Heart right ventricle (tissue), 16 donors: ENCODE measurements around the gene SEMA3D. TPM values are rescaled to one million over a fixed set of nuclear protein-coding genes. Genes with fewer than 3 reads are reported as not detected.

ENCODE experiments used
- ATAC-seq, 8 donors: fragments of 200-7000 bp; cut with Tn5 transposase; one replicate each; pipeline ENCODE4 v1.9.1; 2020; ENCODE audit warnings: mild to moderate bottlenecking in 8 of 8, moderate library complexity in 8 of 8, moderate number of reproducible peaks in 1 of 8
- DNase-seq, 2 donors: peaks; one replicate each; pipeline ENCODE4 v3.0.0-alpha.2; 2020
- H3K27ac ChIP-seq, 10 donors: fragments of 200-600 bp; sonication (generic) in 2 of 10; one replicate each; pipeline versions ENCODE4 v1.5.0 to v1.8.0; 2020 to 2022; ENCODE audit warnings: mild to moderate bottlenecking in 3 of 10
- H3K27me3 ChIP-seq, 7 donors: fragments of 200-600 bp; one replicate each; pipeline ENCODE4 v1.8.0; 2021 to 2022; ENCODE audit warnings: mild to moderate bottlenecking in 2 of 7
- H3K36me3 ChIP-seq, 9 donors: fragments of 200-600 bp; sonication (generic) in 1 of 9; one replicate each; pipeline versions ENCODE4 v1.5.0 to v1.8.0; 2020 to 2022; ENCODE audit warnings: mild to moderate bottlenecking in 2 of 9
- H3K4me1 ChIP-seq, 9 donors: fragments of 200-600 bp; sonication (generic) in 1 of 9; one replicate each; pipeline versions ENCODE4 v1.5.0 to v1.8.0; 2020 to 2022; ENCODE audit warnings: mild to moderate bottlenecking in 4 of 9
- H3K4me3 ChIP-seq, 10 donors: fragments of 200-600 bp; sonication (generic) in 2 of 10; one replicate each; pipeline versions ENCODE4 v1.5.0 to v1.8.0; 2020 to 2022; ENCODE audit warnings: mild to moderate bottlenecking in 7 of 10, moderate library complexity in 2 of 10
- H3K9me3 ChIP-seq, 11 donors: fragments of 200-600 bp in 10 of 11; sonication (generic) in 2 of 11; one replicate each; pipeline versions ENCODE4 v1.5.0 to v1.8.0; 2013 to 2022; ENCODE audit warnings: mild to moderate bottlenecking in 2 of 11, control low read depth in 1 of 11, moderate library complexity in 1 of 11
- WGBS, 2 donors: extraction: QIAGEN DNeasy Blood & Tissue Kit; methylation state at CpG; one replicate each; pipeline ENCODE4 v1.1.7; 2013; ENCODE audit warnings: inconsistent platforms in 1 of 2; 5-methylcytosine and 5-hydroxymethylcytosine counted together
- intact Hi-C, 10 donors: fragments of 100-400 bp; cut with DNase I; formaldehyde crosslinking; loops; one replicate each; pipeline versions ENCODE4 v1.11.1 to v1.14.2; 2022
- polyA plus RNA-seq, 2 donors: library from polyadenylated mRNA; stranded (reverse); fragments of 200-250 nt; gene quantifications; one replicate each; pipeline ENCODE4 v1.2.3, GENCODE V29; 2013
- total RNA-seq, 10 donors: library from RNA; stranded (reverse); fragmentation: NEBNext Ultra II Directional in 3 of 10; extraction: Animal tissue kit (Norgen Biotek cat#: 25700) in 3 of 10; gene quantifications; one replicate each; pipeline versions ENCODE4 v1.2.1 to v1.2.4, GENCODE V29; 2021 to 2023
- TF ChIP-seq, protein P1 (sequence below), 9 donors: fragments of 200-600 bp; sonication (generic) in 2 of 9; IDR thresholded peaks; one replicate each; pipeline versions ENCODE4 v1.5.0 to v1.8.0; 2021 to 2022; ENCODE audit warnings: antibody characterized with exemption in 9 of 9, mild to moderate bottlenecking in 5 of 9, moderate library complexity in 1 of 9
- donor health status: Arrhythmogenic right ventricular cardiomyopathy.
- donor health status: ischemic (EF 13 %, LVEDD 7.1; RV severe dilation, severe dysfunction).
- donor health status: healthy with polysubstance abuse.
- donor health status: DM: no; HTN: yes; CAD: no.
- donor health status: DM: no; HTN: no; CAD: no.
- donor health status: ischemic (EF 25% LVEDD 6.9; RV normal size, moderate dysfunction).
- donor health status: ischemic (EF 25% LVEDD 5.7; RV mildly dilated, moderate dysfunction).
- donor health status: healthy.
- donor health status: DM: yes; HTN: yes; CAD: no.
- donor health status: Ischemic cardiomyopathy.
- donor health status: ischemic (EF 35%, LVEDD 5.7; RV mildly dilated, moderate dysfunction).
- donor health status: nonischemic (EF 11% LVEDD 7.7; RV severe dilation, severe dysfunction).
- donor health status: DM: yes; HTN: yes; CAD: no.
- donor health status: PGD.
- donor health status: ischemic (EF 29% LVEDD 5.4; RV normal size, mild dysfunction).
- donor health status: nonischemic (EF 23%, LVEDD 6.1; RV moderate dilation, normal function).

Gene SEMA3D
- total and polyA plus RNA-seq, 12 donors, result 0.10 to 3.5 (median 0.86) TPM

GRCh38 chr7:85055196-85055595, 131.7 kb downstream of the SEMA3D start:
- H3K36me3 ChIP-seq, result no peaks in the 10 kb centered on the region
- intact Hi-C loops, result no loop called here
- DNase-seq, result no peak
- no peaks in the 10 kb centered on the region for H3K9me3 ChIP-seq
- TF ChIP-seq, protein P1, sequence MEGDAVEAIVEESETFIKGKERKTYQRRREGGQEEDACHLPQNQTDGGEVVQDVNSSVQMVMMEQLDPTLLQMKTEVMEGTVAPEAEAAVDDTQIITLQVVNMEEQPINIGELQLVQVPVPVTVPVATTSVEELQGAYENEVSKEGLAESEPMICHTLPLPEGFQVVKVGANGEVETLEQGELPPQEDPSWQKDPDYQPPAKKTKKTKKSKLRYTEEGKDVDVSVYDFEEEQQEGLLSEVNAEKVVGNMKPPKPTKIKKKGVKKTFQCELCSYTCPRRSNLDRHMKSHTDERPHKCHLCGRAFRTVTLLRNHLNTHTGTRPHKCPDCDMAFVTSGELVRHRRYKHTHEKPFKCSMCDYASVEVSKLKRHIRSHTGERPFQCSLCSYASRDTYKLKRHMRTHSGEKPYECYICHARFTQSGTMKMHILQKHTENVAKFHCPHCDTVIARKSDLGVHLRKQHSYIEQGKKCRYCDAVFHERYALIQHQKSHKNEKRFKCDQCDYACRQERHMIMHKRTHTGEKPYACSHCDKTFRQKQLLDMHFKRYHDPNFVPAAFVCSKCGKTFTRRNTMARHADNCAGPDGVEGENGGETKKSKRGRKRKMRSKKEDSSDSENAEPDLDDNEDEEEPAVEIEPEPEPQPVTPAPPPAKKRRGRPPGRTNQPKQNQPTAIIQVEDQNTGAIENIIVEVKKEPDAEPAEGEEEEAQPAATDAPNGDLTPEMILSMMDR (IDR thresholded peaks at IDR 0.05), result no peak
- H3K27ac ChIP-seq, result no peak overlapping the region
- 89% methylated on average over 2 of the region's 2 CpGs for WGBS, 2 donors
- no peaks in the 10 kb centered on the region for H3K4me1 ChIP-seq
- ATAC-seq, result no peak
- H3K27me3 ChIP-seq, result no peaks in the 10 kb centered on the region
- no peak overlapping the region for H3K4me3 ChIP-seq

DNA sequence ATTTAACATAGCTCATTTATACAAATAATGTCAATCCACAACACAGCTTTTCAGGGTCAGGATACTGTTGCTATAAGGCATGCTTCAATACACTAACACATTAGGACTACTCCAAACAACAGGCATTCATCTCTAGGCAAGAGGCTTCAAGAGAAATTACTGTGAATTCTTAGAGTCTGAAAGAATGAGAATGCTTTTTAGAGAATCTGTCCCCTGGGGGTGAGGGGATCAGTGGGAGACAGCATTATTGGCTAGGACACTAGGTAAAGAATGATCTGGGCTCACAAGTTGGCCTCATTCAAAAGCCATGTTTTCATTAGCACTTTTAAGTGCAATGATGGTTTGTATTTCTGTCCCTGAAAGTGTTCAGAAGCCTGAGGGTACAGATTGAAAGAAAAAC, 132.6 kb downstream of the SEMA3D start:
- ATAC-seq, result no peak
- TF ChIP-seq, protein P1 (IDR thresholded peaks at IDR 0.05), result no peak
- Histone ChIP-seq H3K27ac (no peak overlapping the region), H3K4me1 (no peaks in the 10 kb centered on the region), H3K9me3 (no peaks in the 10 kb centered on the region), H3K36me3 (no peaks in the 10 kb centered on the region), H3K4me3 (no peak overlapping the region), H3K27me3 (no peaks in the 10 kb centered on the region)
- no peak for DNase-seq
- intact Hi-C loops, result no loop called here

- TF ChIP-seq, protein P1 (IDR thresholded peaks at IDR 0.05), result no peak
- no peak for DNase-seq
- ATAC-seq, result no peak
- no peak overlapping the region for H3K27ac ChIP-seq
- no peaks in the 10 kb centered on the region for H3K36me3 ChIP-seq
- intact Hi-C loops, result no loop called here
- no peaks in the 10 kb centered on the region for H3K27me3 ChIP-seq
- H3K4me1 ChIP-seq, result no peaks in the 10 kb centered on the region
- no peak overlapping the region for H3K4me3 ChIP-seq
- H3K9me3 ChIP-seq, result no peaks in the 10 kb centered on the region
- WGBS, 2 donors, result 96 to 99% methylated on average over 1 of the region's 1 CpG
Measured at GRCh38 chr7:85052894-85053293, 134.0 kb downstream of the SEMA3D start.

GRCh38 chr7:85052056-85052737, 134.7 kb downstream of the SEMA3D start:
- intact Hi-C loops, result no loop called here
- no peaks in the 10 kb centered on the region for H3K36me3 ChIP-seq
- TF ChIP-seq, protein P1 (IDR thresholded peaks at IDR 0.05), result no peak
- H3K4me3 ChIP-seq, result no peak overlapping the region
- no peak for ATAC-seq
- H3K27me3 ChIP-seq, result no peaks in the 10 kb centered on the region
- no peaks in the 10 kb centered on the region for H3K4me1 ChIP-seq
- no peak overlapping the region for H3K27ac ChIP-seq
- no peaks in the 10 kb centered on the region for H3K9me3 ChIP-seq
- DNase-seq, result no peak
- WGBS, 2 donors, result 83 to 85% methylated on average over 4 of the region's 4 CpGs
